ENCODE data around the gene SNCB. TPM values are rescaled to one million over a fixed set of nuclear protein-coding genes. Genes with fewer than 3 reads are reported as not detected.

SNCB gene
- total RNA-seq, 4 donors from 2014 or later: not detected

GRCh38 chr5:176608142-176608705 is 22.1 kb downstream of the SNCB start:
- WGBS, 2 donors (ENCODE audit: low coverage in 1 of 2): 94% methylated on average over 4 of the region's 4 CpGs; no CpG with 5 or more reads in 1 of the 2 donors

GRCh38 chr5:176606875-176607274 is 23.5 kb downstream of the SNCB start:
- no peak for TF ChIP-seq EP300 (IDR thresholded peaks at IDR 0.05; ENCODE audit: low read depth)
- no peak overlapping the region for H3K27ac ChIP-seq
- H3K4me3 ChIP-seq: no peak overlapping the region

More at GRCh38 chr5:176608142-176608705, 22.1 kb downstream of the SNCB start:
- DNase-seq: no peak
- Histone ChIP-seq H3K9me3 (no peaks in the 10 kb centered on the region), H3K4me3 (no peak overlapping the region), H3K27me3 (peaks cover 25% of the 10 kb centered on the region), H3K27ac (no peak overlapping the region), H3K36me3 (no peaks in the 10 kb centered on the region), H3K4me1 (peaks cover 0 to 13% (median 10%) of the 10 kb centered on the region in 4 donors)
- in situ Hi-C loops (cut with MboI; ENCODE audit: low pct_ligation_motif_present in 1 of 4, low pct_unique_long_range_greater_than_20kb in 1 of 4, low sequenced_read_pairs in 3 of 4): no loop called here
- TF ChIP-seq EP300 (IDR thresholded peaks at IDR 0.05; ENCODE audit: low read depth) (no peak), POLR2AphosphoS5 (IDR thresholded peaks at IDR 0.05) (no peak), CTCF (IDR thresholded peaks at IDR 0.05) (no peak), POLR2A (IDR thresholded peaks at IDR 0.05) (no peak)
- intact Hi-C loops (cut with DNase I; ENCODE audit: low total_unique reads): no loop called here

GRCh38 chr5:176606032-176606431 is 24.3 kb downstream of the SNCB start:
- Histone ChIP-seq H3K4me1 (peaks cover 0 to 13% (median 10%) of the 10 kb centered on the region in 4 donors), H3K9me3 (no peaks in the 10 kb centered on the region), H3K27ac (no peak overlapping the region), H3K4me3 (no peak overlapping the region), H3K27me3 (peaks cover 16% of the 10 kb centered on the region), H3K36me3 (no peaks in the 10 kb centered on the region)
- no peak for TF ChIP-seq POLR2AphosphoS5 (IDR thresholded peaks at IDR 0.05)
- no peak for TF ChIP-seq EP300 (IDR thresholded peaks at IDR 0.05; ENCODE audit: low read depth)
- no peak for TF ChIP-seq CTCF (IDR thresholded peaks at IDR 0.05)
- TF ChIP-seq POLR2A (IDR thresholded peaks at IDR 0.05): no peak
- WGBS, 2 donors (ENCODE audit: low coverage in 1 of 2): 82% methylated on average over 3 of the region's 3 CpGs; no CpG with 5 or more reads in 1 of the 2 donors
- DNase-seq: no peak
- intact Hi-C loops (cut with DNase I; ENCODE audit: low total_unique reads): no loop called here
- in situ Hi-C loops (cut with MboI; ENCODE audit: low pct_ligation_motif_present in 1 of 4, low pct_unique_long_range_greater_than_20kb in 1 of 4, low sequenced_read_pairs in 3 of 4): no loop called here

More at GRCh38 chr5:176606875-176607274, 23.5 kb downstream of the SNCB start:
- H3K9me3 ChIP-seq: no peaks in the 10 kb centered on the region
- peaks cover 0 to 13% (median 10%) of the 10 kb centered on the region in 4 donors for H3K4me1 ChIP-seq
- H3K36me3 ChIP-seq: no peaks in the 10 kb centered on the region
- WGBS, 2 donors (ENCODE audit: low coverage in 1 of 2): 90% methylated on average over 3 of the region's 3 CpGs; no CpG with 5 or more reads in 1 of the 2 donors
- no peak for DNase-seq
- in situ Hi-C loops (cut with MboI; ENCODE audit: low pct_ligation_motif_present in 1 of 4, low pct_unique_long_range_greater_than_20kb in 1 of 4, low sequenced_read_pairs in 3 of 4): no loop called here
- intact Hi-C loops (cut with DNase I; ENCODE audit: low total_unique reads): no loop called here
- peaks cover 21% of the 10 kb centered on the region for H3K27me3 ChIP-seq

GRCh38 chr5:176603091-176603490 is 27.2 kb downstream of the SNCB start:
- WGBS, 2 donors (ENCODE audit: low coverage in 1 of 2): 23% methylated on average over 2 of the region's 2 CpGs; no CpG with 5 or more reads in 1 of the 2 donors
- H3K4me3 ChIP-seq: no peak overlapping the region
- H3K27me3 ChIP-seq: peaks cover 3% of the 10 kb centered on the region
- DNase-seq: no peak
- in situ Hi-C loops (cut with MboI; ENCODE audit: low pct_ligation_motif_present in 1 of 4, low pct_unique_long_range_greater_than_20kb in 1 of 4, low sequenced_read_pairs in 3 of 4) (no loop called here), intact Hi-C loops (cut with DNase I; ENCODE audit: low total_unique reads) (no loop called here)
- no peaks in the 10 kb centered on the region for H3K4me1 ChIP-seq
- no peak for TF ChIP-seq EP300 (IDR thresholded peaks at IDR 0.05; ENCODE audit: low read depth)
- no peak for TF ChIP-seq POLR2AphosphoS5 (IDR thresholded peaks at IDR 0.05)
- TF ChIP-seq POLR2A (IDR thresholded peaks at IDR 0.05): no peak
- no peak for TF ChIP-seq CTCF (IDR thresholded peaks at IDR 0.05)
- no peak overlapping the region for H3K27ac ChIP-seq
- H3K36me3 ChIP-seq: no peaks in the 10 kb centered on the region
- no peaks in the 10 kb centered on the region for H3K9me3 ChIP-seq
